GM12801 (cell line): Measurements from ENCODE around the gene OTOS.

ENCODE experiments used
- CTCF ChIP-seq: IDR thresholded peaks from one replicate; pipeline ENCODE4 v1.5.1; 2011; ENCODE audit warnings: control low read depth; ENCODE audit not compliant: insufficient read length; ENCODE audit errors: extremely low read depth

Gene OTOS

GRCh38 chr2:240146627-240147278 lies 6.3 kb upstream of the OTOS start:
- no peak for TF ChIP-seq CTCF

- TF ChIP-seq CTCF, result no peak
Measured at GRCh38 chr2:240146141-240146561, 5.7 kb upstream of the OTOS start.

GRCh38 chr2:240145461-240145860 lies 5.0 kb upstream of the OTOS start:
- TF ChIP-seq CTCF, result no peak

- TF ChIP-seq CTCF, result no peak
Measured at GRCh38 chr2:240144649-240145261, 4.3 kb upstream of the OTOS start.

GRCh38 chr2:240143801-240144648 lies 3.6 kb upstream of the OTOS start:
- TF ChIP-seq CTCF, result peak; percentile 21

- TF ChIP-seq CTCF, result no peak
Measured at GRCh38 chr2:240143276-240143675, 2.8 kb upstream of the OTOS start.

GRCh38 chr2:240142859-240143258 lies 2.4 kb upstream of the OTOS start:
- TF ChIP-seq CTCF, result no peak
